Activated CD4-positive, alpha-beta T cell treated with anti-CD3 and anti-CD28 coated beads, Interleukin-10, Interleukin-2, amounts not matched to agents 100 ng/mL and 50 ng/mL, durations not matched to agents 16 hours and 8 hours (primary cell): ENCODE data around the gene OR2H1.

Experiments
- DNase-seq: peaks from one replicate; pipeline ENCODE4 v3.0.0-alpha.2; 2020

The OR2H1 gene

DNA sequence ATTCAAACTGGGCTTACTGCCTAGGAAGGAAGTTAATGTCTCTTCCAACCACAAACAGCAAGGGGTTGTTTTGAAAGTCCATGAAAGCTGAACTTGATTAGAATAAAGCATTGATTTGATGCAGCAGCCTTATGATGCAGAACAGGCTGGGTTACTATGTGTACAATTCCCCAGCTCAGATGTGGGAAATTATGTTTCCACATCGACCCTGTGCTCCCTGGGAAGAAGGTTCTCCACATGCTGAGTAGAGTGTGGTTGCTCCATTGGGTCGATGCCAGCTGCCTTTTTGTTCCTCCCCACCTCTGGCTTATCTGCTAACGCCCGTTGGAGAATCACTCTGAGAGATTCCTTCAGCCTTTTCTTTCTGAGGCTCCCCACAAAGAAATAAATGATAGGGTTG, 29.6 kb downstream of the OR2H1 start:
- no peak for DNase-seq

- no peak for DNase-seq
Observed at GRCh38 chr6:29487131-29487530, 30.2 kb downstream of the OR2H1 start.

DNA sequence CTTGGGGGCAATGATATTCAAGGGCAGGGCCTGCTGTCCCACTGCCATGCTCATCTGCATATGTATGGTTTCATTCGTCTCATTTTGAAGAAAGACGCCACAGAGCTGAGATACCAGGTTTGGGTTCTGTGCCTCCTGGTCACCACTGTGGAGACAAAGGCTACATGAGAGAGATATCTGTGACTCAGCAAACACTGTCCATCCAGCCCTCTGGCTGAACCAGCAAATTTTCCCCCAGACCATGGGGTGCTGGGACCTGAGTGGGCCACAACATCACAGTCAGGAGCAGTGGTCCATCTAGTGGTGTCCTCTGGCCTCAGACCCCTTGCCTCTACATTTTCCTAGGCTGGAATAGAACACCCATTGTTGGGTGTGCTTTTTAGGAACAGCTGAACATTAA, 30.7 kb downstream of the OR2H1 start, which contains the start of gene MAS1L:
Gene MAS1L, minus strand, starts transcription at position 297 of the 400 bp plus-strand sequence. Its CDS starts 54 bp downstream, at position 243.
- DNase-seq: no peak

DNA sequence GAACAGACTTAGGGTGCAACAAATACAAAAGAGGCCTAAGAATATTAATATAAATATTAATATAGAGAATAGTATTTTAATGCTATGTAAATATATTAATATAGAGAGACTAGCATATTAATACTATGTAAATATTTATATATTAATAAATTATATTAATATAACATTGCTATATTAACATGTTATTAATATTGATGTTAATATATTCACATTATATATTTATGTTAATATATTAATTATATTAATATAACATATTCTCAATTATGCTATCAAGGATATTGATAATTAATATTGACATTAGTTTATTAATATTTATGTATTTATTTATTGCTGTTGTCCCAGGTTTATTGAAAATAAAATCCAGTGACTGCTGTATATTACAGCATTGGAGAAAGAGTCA, 31.9 kb downstream of the OR2H1 start:
- no peak for DNase-seq

- peak; percentile 4 for DNase-seq
Observed at GRCh38 chr6:29489286-29489685, 32.3 kb downstream of the OR2H1 start.

DNA sequence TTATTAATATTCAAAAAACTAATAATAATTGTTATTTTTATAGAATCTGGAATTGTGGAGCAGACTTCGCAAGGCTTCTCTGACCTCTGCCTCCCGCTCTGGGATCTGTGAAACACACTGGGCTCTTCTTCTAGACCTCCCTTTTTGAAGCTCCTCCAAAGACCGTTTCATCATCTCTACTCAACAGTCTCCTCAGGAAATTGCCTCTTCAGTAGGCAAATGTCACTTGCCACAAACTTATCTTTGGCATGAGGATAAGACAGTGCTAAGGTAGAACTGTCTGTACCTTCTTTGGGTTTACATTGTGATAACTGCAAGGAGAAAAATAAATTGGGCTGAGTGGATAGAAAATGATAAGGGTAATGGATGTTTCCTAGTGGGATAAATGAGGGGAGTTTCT, 33.1 kb downstream of the OR2H1 start:
- no peak for DNase-seq

GRCh38 chr6:29490552-29490951, 33.6 kb downstream of the OR2H1 start:
- no peak for DNase-seq

DNA sequence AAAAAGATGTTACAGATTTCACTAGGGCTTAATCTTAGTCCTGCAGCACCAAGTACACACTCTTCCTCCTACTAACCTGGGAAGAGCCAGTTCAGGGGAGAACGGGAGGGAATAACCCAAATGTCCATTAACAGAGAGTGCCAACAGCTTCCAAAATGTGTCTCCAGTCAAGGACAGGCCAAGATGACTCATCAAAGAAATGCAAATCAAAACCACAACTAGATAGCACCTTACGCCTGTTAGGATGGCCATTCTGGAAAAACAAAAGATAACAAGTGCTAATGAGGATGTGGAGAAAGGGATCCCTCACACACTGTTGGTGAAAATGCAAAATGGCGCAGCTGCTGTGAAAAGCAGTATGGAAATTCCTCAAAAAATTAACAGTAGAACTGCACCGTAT, 34.6 kb downstream of the OR2H1 start:
- DNase-seq: no peak

- no peak for DNase-seq
Observed at GRCh38 chr6:29493261-29493660, 36.3 kb downstream of the OR2H1 start.

DNA sequence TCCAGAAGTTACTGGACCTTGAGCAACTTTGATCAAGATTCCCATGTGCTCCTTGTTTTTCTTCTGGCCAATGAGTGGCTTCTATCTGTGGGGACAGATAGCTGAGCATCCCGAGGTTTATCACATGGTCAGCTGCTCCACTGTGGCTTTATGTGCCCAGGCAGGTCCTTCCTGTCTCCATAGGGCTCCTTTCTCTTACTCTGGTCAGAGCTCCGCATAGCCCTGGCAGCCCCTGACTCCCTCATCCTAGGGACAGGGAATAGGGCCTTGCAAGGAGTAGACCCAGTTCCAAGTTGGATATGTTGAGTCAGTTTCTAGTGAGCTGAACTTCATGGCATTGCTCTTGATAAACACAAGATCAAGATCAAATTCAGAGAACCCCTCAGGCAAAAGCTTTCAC, 37.2 kb downstream of the OR2H1 start:
- DNase-seq: no peak

DNA sequence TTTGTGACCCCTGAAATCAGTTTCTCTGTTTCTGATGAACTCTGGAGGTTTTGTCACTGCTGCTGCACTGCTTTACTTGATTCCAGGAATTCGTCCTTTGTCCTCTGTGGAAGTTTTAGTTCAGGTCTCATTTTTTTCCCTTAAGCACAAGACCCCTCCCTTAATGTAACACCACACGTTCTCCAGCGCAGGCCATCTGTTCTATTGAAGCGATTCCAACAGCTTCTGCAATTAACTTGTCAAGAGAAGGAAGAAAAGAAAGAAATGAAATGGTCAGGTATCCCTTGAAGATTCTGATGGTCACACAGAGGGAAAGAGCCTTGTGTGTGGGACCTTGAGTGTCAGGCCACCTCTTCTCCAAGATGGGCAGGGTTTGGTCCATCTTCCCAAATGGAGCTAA, 38.6 kb downstream of the OR2H1 start:
- no peak for DNase-seq

DNA sequence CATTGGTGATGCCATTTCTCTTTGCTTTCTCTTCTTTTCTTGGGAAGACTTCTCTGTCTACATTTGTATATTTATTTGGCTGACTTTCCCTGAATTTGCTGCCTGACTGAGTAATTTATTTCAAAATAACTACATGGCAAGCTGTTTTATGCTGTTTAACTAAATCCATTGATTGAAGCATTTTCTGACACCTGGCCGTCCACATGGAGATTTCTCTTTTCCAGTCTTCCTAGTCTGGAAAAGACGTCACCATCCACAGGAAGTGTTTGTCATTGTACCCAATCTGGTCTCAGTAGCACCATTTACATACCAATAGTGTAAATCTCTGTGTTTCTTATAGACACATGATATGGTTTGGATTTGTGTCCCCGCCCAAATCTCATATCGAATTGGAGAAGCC, 40.0 kb downstream of the OR2H1 start:
- DNase-seq: no peak

DNA sequence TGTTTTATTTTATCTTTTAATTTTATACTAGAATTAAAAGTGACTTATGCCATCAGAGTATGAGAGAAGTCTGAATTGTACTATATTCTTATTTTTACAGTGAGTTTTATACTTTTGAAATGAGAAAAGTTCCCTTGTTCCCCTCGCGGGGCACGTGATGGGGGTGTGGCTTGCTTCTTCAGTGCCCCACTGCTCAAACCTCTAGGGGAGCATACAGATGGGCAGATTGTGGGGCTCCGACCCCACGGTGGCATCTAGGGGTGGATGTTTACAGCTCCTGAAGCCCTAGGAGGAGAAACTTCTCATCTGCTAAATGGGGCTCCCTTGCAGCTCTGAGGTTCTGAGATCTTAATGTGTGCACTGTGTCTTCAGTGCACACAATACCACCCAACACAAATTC, 42.7 kb downstream of the OR2H1 start:
- no peak for DNase-seq

DNA sequence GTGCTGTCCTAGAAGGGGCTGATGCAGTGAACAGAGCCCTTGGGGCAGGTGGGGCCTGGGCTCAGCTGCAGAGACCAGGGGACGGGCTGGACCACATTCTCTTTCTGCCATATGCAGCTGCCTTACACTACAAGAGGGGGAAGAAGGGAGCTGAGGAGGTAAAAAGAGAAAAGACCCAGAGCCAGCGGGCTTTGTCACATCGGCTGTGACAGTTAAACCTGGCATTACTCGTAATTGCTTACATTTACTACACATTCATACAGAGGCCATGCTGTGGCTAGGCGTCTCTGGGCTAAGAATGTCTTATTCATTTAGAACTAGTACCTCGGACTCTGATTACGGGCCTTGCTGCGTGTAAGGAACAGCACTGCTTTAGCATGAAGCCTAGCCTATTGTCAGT, 43.6 kb downstream of the OR2H1 start:
- no peak for DNase-seq

GRCh38 chr6:29501106-29501505, 44.2 kb downstream of the OR2H1 start:
- DNase-seq: no peak

DNA sequence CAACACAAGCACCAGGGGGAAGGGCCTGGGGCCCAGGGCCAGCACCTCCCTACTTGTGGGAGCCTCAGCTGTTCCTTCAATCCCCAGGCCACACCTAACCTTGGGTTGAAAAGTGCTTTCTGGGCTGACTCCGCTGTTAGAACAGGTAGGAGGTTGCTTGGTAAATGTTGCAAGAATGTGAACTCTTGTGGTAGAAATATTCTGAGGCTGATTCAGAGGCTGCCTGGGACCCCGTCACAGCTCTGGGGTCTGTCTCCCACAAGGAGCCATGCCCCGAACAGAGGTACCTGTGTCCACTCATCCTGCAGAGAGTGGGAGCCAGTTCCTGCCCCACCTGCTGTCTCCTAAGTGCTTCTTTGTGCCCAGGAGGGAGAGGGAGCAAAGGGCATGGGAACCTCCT, 45.2 kb downstream of the OR2H1 start:
- no peak for DNase-seq

GRCh38 chr6:29502597-29502996, 45.6 kb downstream of the OR2H1 start:
- DNase-seq: no peak

- no peak for DNase-seq
Observed at GRCh38 chr6:29504961-29505360, 48.0 kb downstream of the OR2H1 start.

DNA sequence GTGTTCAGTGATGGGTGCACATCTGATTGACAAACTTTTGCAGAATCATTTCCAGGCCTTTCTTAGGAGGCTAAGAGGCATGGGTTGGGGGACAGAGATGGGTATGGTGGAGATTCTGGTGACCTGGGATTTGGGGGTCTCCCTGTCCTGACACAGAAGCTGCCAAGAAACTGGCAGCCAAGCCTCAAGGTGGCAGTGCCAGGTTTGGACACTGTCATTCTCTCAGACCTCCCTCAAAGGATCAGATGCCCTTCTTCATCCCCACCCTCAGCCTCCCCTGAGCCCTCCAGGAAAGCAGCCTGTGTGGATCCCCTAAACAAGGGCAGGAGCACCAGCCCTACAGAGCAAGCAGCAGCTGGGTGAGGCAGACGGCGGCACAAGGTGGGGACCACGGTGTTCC, 48.9 kb downstream of the OR2H1 start:
- DNase-seq: no peak

GRCh38 chr6:29506446-29507067, 49.6 kb downstream of the OR2H1 start:
- DNase-seq: no peak

DNA sequence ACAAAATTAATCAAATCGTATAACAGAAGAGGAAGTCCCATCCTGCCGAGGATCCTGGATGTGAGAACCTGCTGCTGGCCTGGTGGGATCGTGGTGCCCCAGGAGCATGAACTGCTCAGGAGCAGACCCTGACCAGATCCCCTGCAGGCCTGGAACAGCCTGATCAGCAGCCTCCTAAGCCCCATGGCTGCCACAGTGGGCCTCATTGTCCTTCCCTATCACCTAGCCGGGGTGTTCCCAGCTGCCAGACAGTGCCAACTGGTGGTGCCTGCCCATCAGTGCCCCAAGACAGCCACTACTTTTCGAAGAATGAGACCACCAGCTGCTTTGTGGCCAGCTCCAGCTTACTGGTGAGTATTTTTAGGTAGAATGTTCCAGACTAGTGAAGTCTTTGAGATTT, 50.4 kb downstream of the OR2H1 start:
- DNase-seq: no peak

- peak; percentile 7 for DNase-seq
Observed at GRCh38 chr6:29509239-29509638, 52.3 kb downstream of the OR2H1 start.

GRCh38 chr6:29509711-29510110, 52.8 kb downstream of the OR2H1 start:
- no peak for DNase-seq

DNA sequence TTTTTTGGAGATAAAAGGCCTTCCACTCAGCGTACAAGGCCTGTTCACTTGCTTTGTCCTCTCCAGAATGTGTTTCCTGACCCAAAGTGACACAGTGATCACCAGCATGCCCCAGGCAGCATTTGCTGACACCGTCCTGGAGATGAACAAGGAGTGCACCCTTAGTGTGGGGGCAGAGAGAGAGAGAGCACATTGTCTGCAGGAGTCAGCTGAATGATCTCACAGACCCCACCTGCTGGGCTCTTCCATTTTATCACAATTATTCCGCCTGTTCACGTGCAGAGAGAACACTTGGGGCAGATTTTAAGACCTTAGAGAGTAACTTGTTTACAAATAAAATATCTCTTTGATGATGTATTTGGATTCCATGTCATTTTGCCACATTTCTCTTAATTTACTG, 53.2 kb downstream of the OR2H1 start:
- DNase-seq: no peak

GRCh38 chr6:29510746-29511300, 53.9 kb downstream of the OR2H1 start:
- DNase-seq: no peak
